ENCODE results near the gene PPT2. TPM values are rescaled to one million over a fixed set of nuclear protein-coding genes. Genes with fewer than 3 reads are reported as not detected.

The PPT2 gene
- total and polyA plus RNA-seq, 2 of the 13 experiments (the other 11 are each of a cell fraction or from before 2014, with no cell fraction given): 39.2 to 61.8 TPM

GRCh38 chr6:32195902-32196681 lies 42.2 kb downstream of the PPT2 start (continued):
- TF ChIP-seq ZNF513 (CRISPR knock-in tag; conservative IDR thresholded peaks at IDR 0.05): 0 out of 2 replicates have a peak, but pooled peaks have one; percentile 74
- no peak for TF ChIP-seq CEBPB (IDR thresholded peaks at IDR 0.05; ENCODE audit: borderline replicate concordance, low read depth, low read length)
- TF ChIP-seq MED1 (CRISPR knock-in tag; IDR thresholded peaks at IDR 0.05): peak; percentile 72; the same call in 1 of the 2 replicates
- TF ChIP-seq ISL2 (CRISPR knock-in tag; IDR thresholded peaks at IDR 0.05): peak; percentile 84
- peak; percentile 27; the same call in 1 of the 2 replicates for TF ChIP-seq ZBTB26 (CRISPR knock-in tag; IDR thresholded peaks at IDR 0.05; ENCODE audit: borderline replicate concordance)
- peak in 1 of 2 experiments; percentile 58; a peak in 2 of 4 replicates for TF ChIP-seq HMGXB4 (CRISPR knock-in tag; IDR thresholded peaks at IDR 0.05; ENCODE audit: borderline replicate concordance in 1 of 2, low read depth in 1 of 2)
- no peak for TF ChIP-seq FOXA3 (CRISPR knock-in tag; IDR thresholded peaks at IDR 0.05)
- TF ChIP-seq ZNF34 (CRISPR knock-in tag; IDR thresholded peaks at IDR 0.05; ENCODE audit: borderline replicate concordance): 0 out of 2 replicates have a peak, but pooled peaks have one; percentile 60
- TF ChIP-seq SOX6 (IDR thresholded peaks at IDR 0.05): no peak
- TF ChIP-seq SOX6 (CRISPR knock-in tag; IDR thresholded peaks at IDR 0.05): peak; percentile 97
- TF ChIP-seq ZNF503 (CRISPR knock-in tag; IDR thresholded peaks at IDR 0.05): peak; percentile 54; the same call in 1 of the 2 replicates
- TF ChIP-seq ZNF549 (CRISPR knock-in tag; IDR thresholded peaks at IDR 0.05): no peak
- peak; percentile 68; the same call in 1 of the 2 replicates for TF ChIP-seq ZNF275 (CRISPR knock-in tag; IDR thresholded peaks at IDR 0.05; ENCODE audit: borderline replicate concordance)
- peak; percentile 35; the same call in 1 of the 2 replicates for TF ChIP-seq ZNF710 (CRISPR knock-in tag; IDR thresholded peaks at IDR 0.05; ENCODE audit: borderline replicate concordance)
- peak; percentile 51; the same call in 1 of the 2 replicates for TF ChIP-seq REPIN1 (CRISPR knock-in tag; IDR thresholded peaks at IDR 0.05; ENCODE audit: borderline replicate concordance, low read depth)
- TF ChIP-seq SMARCC2 (IDR thresholded peaks at IDR 0.05): no peak
- no peak; the same call in 1 of the 2 replicates for TF ChIP-seq IRF2 (CRISPR knock-in tag; IDR thresholded peaks at IDR 0.05)
